ENCODE measurements around the gene UMODL1. TPM values are rescaled to one million over a fixed set of nuclear protein-coding genes. Genes with fewer than 3 reads are reported as not detected.
A peak's percentile ranks its signal among the peaks of the same experiment; 100 is the strongest.

Gene UMODL1
- total and polyA plus RNA-seq, 10 donors, result 0.02 to 0.85 (median 0.09) TPM; not detected in 3

DNA sequence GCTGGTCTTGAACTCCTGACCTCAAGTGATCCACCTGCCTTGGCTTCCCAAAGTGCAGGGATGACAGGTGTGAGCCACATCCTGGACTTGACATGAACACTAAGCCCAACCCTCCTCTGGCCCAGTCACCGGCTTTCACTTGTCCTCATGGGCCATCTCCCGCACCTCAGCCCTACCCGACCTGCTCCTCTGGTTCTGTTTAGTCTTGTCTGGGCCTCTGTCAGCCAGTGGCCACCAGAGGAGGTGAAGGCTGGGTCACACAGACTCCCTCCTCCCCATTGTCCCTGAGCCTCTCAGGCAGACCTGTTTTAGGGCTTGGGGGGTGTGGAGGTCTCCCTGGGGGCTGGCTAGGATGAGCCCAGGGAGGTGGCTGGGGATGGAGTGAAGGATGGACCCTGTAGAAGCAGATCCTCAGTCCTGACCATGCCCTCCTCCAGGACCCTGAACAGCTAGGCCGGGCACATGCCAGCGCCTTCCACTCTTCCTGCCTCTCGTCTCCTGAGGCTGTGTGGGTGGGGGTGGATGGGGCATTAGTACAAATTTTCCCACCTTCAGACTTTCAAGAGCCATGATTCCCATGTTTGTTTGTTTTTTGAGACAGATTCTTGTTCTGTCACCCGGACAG, 26.1 kb upstream of the UMODL1 start:
- H3K9me3 ChIP-seq, result no peaks in the 10 kb centered on the region
- H3K27ac ChIP-seq, result no peak overlapping the region
- peak; percentile 52 for DNase-seq
- 74 to 99% (median 92%) methylated on average over 7 of the region's 7 CpGs for WGBS, 5 donors
- no peak for TF ChIP-seq POLR2A (IDR thresholded peaks at IDR 0.05)
- no peak for TF ChIP-seq POLR2AphosphoS5 (IDR thresholded peaks at IDR 0.05)
- TF ChIP-seq, protein P1, sequence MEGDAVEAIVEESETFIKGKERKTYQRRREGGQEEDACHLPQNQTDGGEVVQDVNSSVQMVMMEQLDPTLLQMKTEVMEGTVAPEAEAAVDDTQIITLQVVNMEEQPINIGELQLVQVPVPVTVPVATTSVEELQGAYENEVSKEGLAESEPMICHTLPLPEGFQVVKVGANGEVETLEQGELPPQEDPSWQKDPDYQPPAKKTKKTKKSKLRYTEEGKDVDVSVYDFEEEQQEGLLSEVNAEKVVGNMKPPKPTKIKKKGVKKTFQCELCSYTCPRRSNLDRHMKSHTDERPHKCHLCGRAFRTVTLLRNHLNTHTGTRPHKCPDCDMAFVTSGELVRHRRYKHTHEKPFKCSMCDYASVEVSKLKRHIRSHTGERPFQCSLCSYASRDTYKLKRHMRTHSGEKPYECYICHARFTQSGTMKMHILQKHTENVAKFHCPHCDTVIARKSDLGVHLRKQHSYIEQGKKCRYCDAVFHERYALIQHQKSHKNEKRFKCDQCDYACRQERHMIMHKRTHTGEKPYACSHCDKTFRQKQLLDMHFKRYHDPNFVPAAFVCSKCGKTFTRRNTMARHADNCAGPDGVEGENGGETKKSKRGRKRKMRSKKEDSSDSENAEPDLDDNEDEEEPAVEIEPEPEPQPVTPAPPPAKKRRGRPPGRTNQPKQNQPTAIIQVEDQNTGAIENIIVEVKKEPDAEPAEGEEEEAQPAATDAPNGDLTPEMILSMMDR (IDR thresholded peaks at IDR 0.05 in 8 of 11, conservative IDR thresholded peaks at IDR 0.05 in 3 of 11), result no peak
- no peak overlapping the region for H3K4me3 ChIP-seq
- H3K36me3 ChIP-seq, result no peaks in the 10 kb centered on the region
- no peaks in the 10 kb centered on the region for H3K27me3 ChIP-seq (replicated peaks in 1 of 7)
- peaks cover 0 to 8% (median under 1%) of the 10 kb centered on the region in 6 donors for H3K4me1 ChIP-seq
- intact Hi-C loops (cut with DNase I; ENCODE audit: low total_unique reads), result loop anchor here (10.0 kb wide), 1 partner anchor 50 kb away; no protein-coding TSS in a partner anchor

DNA sequence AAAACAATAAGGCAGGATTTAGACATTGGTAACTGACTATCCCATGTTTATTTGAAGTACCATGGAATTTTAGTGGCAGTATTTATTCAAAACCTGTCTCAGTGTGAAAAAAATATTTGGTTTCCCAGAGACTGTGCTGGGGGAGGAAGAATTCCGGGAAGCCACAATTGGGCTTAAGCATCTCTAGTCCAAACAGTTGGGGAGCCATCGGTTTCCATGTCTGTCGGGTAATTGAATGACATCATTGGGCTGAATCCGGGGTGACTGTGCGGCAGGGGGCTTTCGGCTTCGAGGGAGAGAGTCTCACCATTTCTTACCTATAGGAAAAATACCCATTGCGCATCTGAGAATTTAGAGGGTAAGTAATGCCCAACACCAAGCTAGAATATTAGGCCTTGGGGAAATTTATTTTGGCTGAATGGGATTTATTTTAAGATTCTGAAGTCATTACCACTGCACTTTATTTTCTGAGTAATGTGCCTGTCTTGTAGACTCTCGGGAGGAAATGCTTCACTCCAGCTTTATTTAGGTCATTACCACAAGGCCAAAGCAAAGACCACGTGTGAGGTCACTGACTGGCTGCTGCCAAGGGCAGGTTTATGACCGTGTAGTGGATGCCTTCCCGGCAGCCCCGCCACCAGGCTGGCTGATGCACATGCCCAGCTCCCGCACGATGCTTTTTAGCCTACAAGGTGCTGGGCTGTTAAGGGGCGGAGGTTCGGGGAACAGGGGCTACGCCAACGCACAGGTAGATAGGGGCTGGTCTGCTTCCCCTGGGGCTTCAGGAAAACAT, 23.1 kb upstream of the UMODL1 start:
- intact Hi-C loops (cut with DNase I; ENCODE audit: low total_unique reads), result loop anchor here (10.0 kb wide), 1 partner anchor 47 kb away; no protein-coding TSS in a partner anchor
- WGBS, 5 donors, result 66 to 82% (median 75%) methylated on average over 19 of the region's 19 CpGs
- peaks cover 0 to 18% (median 2%) of the 10 kb centered on the region in 6 donors for H3K4me1 ChIP-seq
- H3K27me3 ChIP-seq (replicated peaks in 1 of 7), result no peaks in the 10 kb centered on the region
- peak; percentile 78 for DNase-seq
- no peaks in the 10 kb centered on the region for H3K36me3 ChIP-seq
- TF ChIP-seq POLR2AphosphoS5 (IDR thresholded peaks at IDR 0.05) (peak; percentile 65 to 76 (median 75)), POLR2A (IDR thresholded peaks at IDR 0.05) (no peak)
- TF ChIP-seq, protein P1 (IDR thresholded peaks at IDR 0.05 in 8 of 11, conservative IDR thresholded peaks at IDR 0.05 in 3 of 11), result no peak
- H3K9me3 ChIP-seq, result no peaks in the 10 kb centered on the region
- no peak overlapping the region for H3K4me3 ChIP-seq
- peak overlapping the region in 2 of 8 donors; percentile 32 to 63 for H3K27ac ChIP-seq

DNA sequence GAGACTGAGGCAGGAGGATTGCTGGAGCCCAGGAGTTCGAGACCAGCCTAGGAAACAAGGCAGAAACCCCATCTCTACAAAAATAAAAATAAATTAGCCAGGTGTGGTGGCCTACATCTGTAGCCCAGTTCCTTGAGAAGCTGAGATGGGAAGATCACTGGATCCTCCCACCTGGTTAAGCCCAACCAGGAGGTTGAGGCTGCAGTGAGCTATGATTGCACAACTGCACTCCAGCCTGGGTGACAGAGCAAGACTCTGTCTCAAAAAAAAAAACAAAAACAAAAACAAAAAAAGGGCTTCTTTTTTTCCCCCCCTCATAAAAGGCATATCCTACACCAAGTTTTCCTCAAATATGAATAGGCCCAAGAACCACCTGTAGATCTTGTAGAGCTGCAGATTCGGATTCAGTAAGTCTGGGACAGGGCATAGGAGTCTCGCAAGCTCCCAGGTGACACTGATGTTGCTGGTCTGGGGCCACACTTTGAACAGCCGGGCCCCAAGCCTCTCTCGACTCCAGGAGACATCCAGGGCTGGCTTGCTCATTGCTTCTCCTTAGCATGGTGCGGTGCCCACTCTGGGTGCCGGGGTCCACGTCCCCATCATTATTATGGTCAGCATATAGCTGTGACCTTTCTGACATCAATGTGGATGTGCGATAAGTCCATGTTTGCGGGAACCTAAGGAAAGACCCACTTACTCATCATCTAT, 22.1 kb upstream of the UMODL1 start:
- TF ChIP-seq POLR2AphosphoS5 (IDR thresholded peaks at IDR 0.05) (no peak), POLR2A (IDR thresholded peaks at IDR 0.05) (no peak)
- TF ChIP-seq, protein P1 (IDR thresholded peaks at IDR 0.05 in 8 of 11, conservative IDR thresholded peaks at IDR 0.05 in 3 of 11), result no peak
- no peak overlapping the region for H3K4me3 ChIP-seq
- intact Hi-C loops (cut with DNase I; ENCODE audit: low total_unique reads), result loop anchor here (10.0 kb wide), 1 partner anchor 46 kb away; no protein-coding TSS in a partner anchor
- no peaks in the 10 kb centered on the region for H3K36me3 ChIP-seq
- 91 to 98% (median 93%) methylated on average over 10 of the region's 10 CpGs for WGBS, 5 donors
- no peaks in the 10 kb centered on the region for H3K9me3 ChIP-seq
- H3K27me3 ChIP-seq (replicated peaks in 1 of 7), result no peaks in the 10 kb centered on the region
- H3K4me1 ChIP-seq, result peaks cover 0 to 18% (median 2%) of the 10 kb centered on the region in 6 donors
- H3K27ac ChIP-seq, result no peak overlapping the region
- peak; percentile 47 for DNase-seq
